H1 (cell line): ENCODE results near the gene KAT8. TPM values are rescaled to one million over a fixed set of nuclear protein-coding genes. Genes with fewer than 3 reads are reported as not detected.

Experiments
- CTCF ChIA-PET: fragments of 300-600 bp; sonication (Branson Sonifier 250); formaldehyde crosslinking; loops from one replicate; lab custom pipeline; 2021; ENCODE audit not compliant: partially characterized antibody; lab: Charles Lee
- POLR2A ChIA-PET: fragments of 300-600 bp; sonication (Branson Sonifier 250); formaldehyde crosslinking; loops from one replicate; lab custom pipeline; 2021; ENCODE audit warnings: inconsistent platforms; ENCODE audit not compliant: partially characterized antibody; lab: Charles Lee
- DNase-seq, 2 experiments: peaks; one replicate each; pipeline versions ENCODE4 v3.0.0 to v3.0.0-alpha.2; 2010 to 2022; ENCODE audit warnings: low spot score in 2 of 2, low read depth in 1 of 2, mixed read lengths in 1 of 2
- FAIRE-seq: peaks from 2 replicates; lab custom pipeline; 2011; peaks lifted over from hg19 to GRCh38; lab: Jason Lieb, UNC
- H2AFZ ChIP-seq: 2 replicates; pipeline ENCODE4 v1.8.1; 2012; ENCODE audit warnings: low read length, inconsistent platforms
- H2AK5ac ChIP-seq: 2 replicates; pipeline ENCODE4 v1.6.1; 2013; ENCODE audit warnings: low read depth, low read length
- H2BK120ac ChIP-seq: replicated peaks from 2 replicates; pipeline ENCODE3; 2013; ENCODE audit warnings: low read depth, low read length, inconsistent platforms
- H2BK12ac ChIP-seq: 2 replicates; pipeline ENCODE4 v1.6.1; 2013; ENCODE audit warnings: low read depth, low read length
- H2BK15ac ChIP-seq: 2 replicates; pipeline ENCODE4 v1.6.1; 2013; ENCODE audit warnings: low read length
- H2BK20ac ChIP-seq: 2 replicates; pipeline ENCODE4 v1.6.1; 2013; ENCODE audit warnings: low read length
- H2BK5ac ChIP-seq: 2 replicates; pipeline ENCODE4 v1.6.1; 2013; ENCODE audit warnings: low read depth, low read length
- H3K14ac ChIP-seq: 2 replicates; pipeline ENCODE4 v1.6.1; 2013; ENCODE audit warnings: inconsistent platforms; ENCODE audit not compliant: insufficient read length
- H3K18ac ChIP-seq: 2 replicates; pipeline ENCODE4 v1.6.1; 2013; ENCODE audit warnings: low read length; ENCODE audit errors: extremely low read depth
- H3K23ac ChIP-seq: 2 replicates; pipeline ENCODE4 v1.6.1; 2013; ENCODE audit warnings: inconsistent platforms; ENCODE audit not compliant: insufficient read length
- H3K23me2 ChIP-seq: 2 replicates; pipeline ENCODE4 v1.6.1; 2013; ENCODE audit warnings: low read depth, low read length
- H3K27ac ChIP-seq: 2 replicates; pipeline ENCODE4 v1.6.1; 2011; ENCODE audit warnings: low read depth, low read length, inconsistent platforms
- H3K27me3 ChIP-seq, 4 experiments: replicated peaks in 1 of 4; 1 replicate in 1 of 4; 2 replicates in 3 of 4; pipeline versions ENCODE4 v1.6.1 to v1.8.1; 2011 to 2013; ENCODE audit warnings: low read length in 3 of 4, mild to moderate bottlenecking in 3 of 4, inconsistent platforms in 2 of 4, mixed read lengths in 2 of 4, moderate library complexity in 1 of 4; ENCODE audit not compliant: control insufficient read depth in 3 of 4, insufficient read depth in 3 of 4; ENCODE audit errors: extremely low read depth in 1 of 4
- H3K36me3 ChIP-seq, 4 experiments: 2 replicates each; pipeline versions ENCODE4 v1.6.1 to v1.8.1; 2011 to 2013; ENCODE audit warnings: mild to moderate bottlenecking in 4 of 4, low read length in 3 of 4, moderate library complexity in 2 of 4, control low read depth in 1 of 4, inconsistent platforms in 1 of 4; ENCODE audit not compliant: insufficient read depth in 4 of 4, control insufficient read depth in 2 of 4
- H3K4ac ChIP-seq: replicated peaks from 2 replicates; pipeline ENCODE3; 2013; ENCODE audit warnings: low read length, low read depth, mixed read lengths, inconsistent platforms; ENCODE audit not compliant: insufficient read length
- H3K4me1 ChIP-seq, 4 experiments: replicated peaks in 1 of 4; 1 replicate in 1 of 4; 2 replicates in 3 of 4; pipeline versions ENCODE4 v1.6.1 to v1.8.1; 2011 to 2013; ENCODE audit warnings: low read length in 3 of 4, inconsistent platforms in 2 of 4, mixed read lengths in 1 of 4; ENCODE audit not compliant: insufficient read depth in 4 of 4, control insufficient read depth in 3 of 4
- H3K4me2 ChIP-seq, 2 experiments: 2 replicates each; pipeline versions ENCODE4 v1.6.1 to v1.8.1; 2011 to 2013; ENCODE audit warnings: low read depth in 2 of 2, low read length in 2 of 2, control low read depth in 1 of 2, inconsistent platforms in 1 of 2, mild to moderate bottlenecking in 1 of 2; ENCODE audit not compliant: insufficient read depth in 1 of 2
- H3K4me3 ChIP-seq, 4 experiments: fragments of 200-600, 300-600 bp in 1 of 4; sonication (generic), shearing (Covaris generic), sonication (Bioruptor Twin) in 1 of 4; 2 replicates each; pipeline versions ENCODE4 v1.5.1 to v1.8.1; 2011 to 2016; ENCODE audit warnings: low read length in 4 of 4, low read depth in 3 of 4, control low read depth in 2 of 4, inconsistent platforms in 2 of 4, mild to moderate bottlenecking in 2 of 4, mixed read lengths in 1 of 4, moderate library complexity in 1 of 4; ENCODE audit not compliant: insufficient read depth in 2 of 4; ENCODE audit errors: extremely low read depth in 1 of 4
- H3K56ac ChIP-seq: replicated peaks from 2 replicates; pipeline ENCODE3; 2013; ENCODE audit warnings: low read depth, mild to moderate bottlenecking, mixed read lengths, low read length, inconsistent platforms; ENCODE audit not compliant: insufficient read length
- H3K79me1 ChIP-seq: 2 replicates; pipeline ENCODE4 v1.6.1; 2013; ENCODE audit warnings: low read depth, low read length, control low read depth
- H3K79me2 ChIP-seq, 2 experiments: 2 replicates each; pipeline versions ENCODE4 v1.6.1 to v1.8.1; 2012 to 2013; ENCODE audit warnings: low read length in 2 of 2, mild to moderate bottlenecking in 2 of 2, inconsistent platforms in 1 of 2; ENCODE audit not compliant: insufficient read depth in 2 of 2, control insufficient read depth in 1 of 2
- H3K9ac ChIP-seq, 4 experiments: replicated peaks in 1 of 4; 1 replicate in 1 of 4; 2 replicates in 3 of 4; pipeline versions ENCODE4 v1.6.1 to v1.8.1; 2011 to 2013; ENCODE audit warnings: low read depth in 3 of 4, low read length in 3 of 4, control low read depth in 2 of 4, mild to moderate bottlenecking in 2 of 4, moderate library complexity in 2 of 4, inconsistent platforms in 1 of 4; ENCODE audit errors: extremely low read depth in 1 of 4
- H3K9me3 ChIP-seq, 2 experiments: 2 replicates each; pipeline versions ENCODE4 v1.6.1 to v1.8.1; 2012 to 2013; ENCODE audit warnings: mild to moderate bottlenecking in 2 of 2, moderate library complexity in 2 of 2, control low read depth in 1 of 2, inconsistent platforms in 1 of 2, low read depth in 1 of 2, low read length in 1 of 2, mixed read lengths in 1 of 2; ENCODE audit not compliant: insufficient read depth in 2 of 2
- H4K20me1 ChIP-seq, 2 experiments: replicated peaks in 1 of 2; 2 replicates each; pipeline versions ENCODE3 to v1.8.1; 2011 to 2013; ENCODE audit warnings: inconsistent platforms in 2 of 2, low read length in 2 of 2, mild to moderate bottlenecking in 1 of 2; ENCODE audit not compliant: insufficient read depth in 2 of 2, control insufficient read depth in 1 of 2
- H4K5ac ChIP-seq: 2 replicates; pipeline ENCODE4 v1.6.1; 2013; ENCODE audit warnings: low read length, low read depth, mixed read lengths, inconsistent platforms; ENCODE audit not compliant: insufficient read length
- H4K8ac ChIP-seq: 2 replicates; pipeline ENCODE4 v1.8.0; 2013; ENCODE audit warnings: mild to moderate bottlenecking, moderate library complexity, low read length, inconsistent platforms; ENCODE audit not compliant: insufficient read depth; ENCODE audit errors: extremely low read depth
- H4K91ac ChIP-seq: replicated peaks from 2 replicates; pipeline ENCODE3; 2013; ENCODE audit warnings: low read length, mixed read lengths, inconsistent platforms; ENCODE audit not compliant: insufficient read length
- BCL11A ChIP-seq, 2 experiments: IDR thresholded peaks; one replicate each; pipeline ENCODE4 v1.6.1; 2011; ENCODE audit warnings: low read depth in 2 of 2, low read length in 2 of 2, mild to moderate bottlenecking in 2 of 2
- E2F6 ChIP-seq: IDR thresholded peaks from 2 replicates; pipeline ENCODE4 v1.6.1; 2012; ENCODE audit warnings: inconsistent platforms
- GABPA ChIP-seq: IDR thresholded peaks from 2 replicates; pipeline ENCODE4 v1.6.1; 2011; ENCODE audit warnings: mild to moderate bottlenecking, low read length, moderate library complexity, borderline replicate concordance; ENCODE audit not compliant: insufficient read depth
- HDAC6 ChIP-seq: IDR thresholded peaks from one replicate; pipeline ENCODE4 v1.7.1; 2012; ENCODE audit warnings: low read depth, mild to moderate bottlenecking, inconsistent platforms, low read length, moderate library complexity
- KDM5A ChIP-seq: fragments of 200-600 bp; IDR thresholded peaks from 2 replicates; pipeline ENCODE4 v1.7.1; 2012; ENCODE audit warnings: mild to moderate bottlenecking, low read length, inconsistent platforms, mixed read lengths
- WGBS, 2 experiments: shearing (Covaris generic) in 1 of 2; methylation state at CpG; one replicate each; pipeline versions ENCODE4 v1.1.6 to v1.1.7; 2013 to 2015; ENCODE audit warnings: low lambda C conversion rate in 2 of 2, mixed read lengths in 2 of 2, inconsistent platforms in 1 of 2, low coverage in 1 of 2, missing lambda C conversion rate in 1 of 2; ENCODE audit not compliant: insufficient replicate concordance in 2 of 2, insufficient coverage in 1 of 2, insufficient read length in 1 of 2; ENCODE audit errors: extremely low coverage in 1 of 2, missing lambda C conversion rate in 1 of 2; 5-methylcytosine and 5-hydroxymethylcytosine counted together
- polyA plus RNA-seq, 7 experiments: library from polyadenylated mRNA; depleted of rRNA in 3 of 7; stranded (reverse) in 5 of 7; unstranded in 2 of 7; fragments of >200 nt in 5 of 7; fragments of 200-250 nt in 2 of 7; gene quantifications; 1 replicate in 5 of 7; 2 replicates in 1 of 7; 4 replicates in 1 of 7; pipeline versions ENCODE4 v1.2.1 to v1.2.3, GENCODE V29; 2011 to 2013; ENCODE audit warnings: missing spikeins in 2 of 7, mixed read lengths in 2 of 7
- total RNA-seq: library from RNA; stranded (reverse); fragmentation: NEBNext Ultra II Directional; extraction: Animal tissue kit (Norgen Biotek cat#: 25700); gene quantifications from 2 replicates; pipeline ENCODE4 v1.2.1, GENCODE V29; 2021

Gene KAT8
- total and polyA plus RNA-seq, 2 of the 8 experiments (the other 6 are each of a cell fraction or from before 2014, with no cell fraction given): 52.6 to 61.6 TPM

- Histone ChIP-seq H3K23ac (no peak overlapping the region), H4K8ac (peak overlapping the region; percentile 46; the same call in 1 of the 2 replicates), H3K79me1 (peaks cover 7% of the 10 kb centered on the region; the same call in 1 of the 2 replicates), H3K9ac (no peak overlapping the region), H3K18ac (no peak overlapping the region), H3K4me1 (peaks cover 0 to 1% (median 0%) of the 10 kb centered on the region in 4 experiments; a peak in 2 of 7 replicates), H3K4ac (no peak overlapping the region), H2BK20ac (no peak overlapping the region), H2AK5ac (no peak overlapping the region), H2BK15ac (no peak overlapping the region), H4K5ac (no peak overlapping the region), H3K14ac (no peak overlapping the region), H4K20me1 (peaks cover 8 to 30% of the 10 kb centered on the region in 2 experiments), H3K79me2 (peaks cover 6 to 48% of the 10 kb centered on the region in 2 experiments), H3K27ac (no peak overlapping the region), H3K4me3 (no peak overlapping the region), H3K9me3 (no peaks in the 10 kb centered on the region), H3K56ac (no peak overlapping the region), H2AFZ (no peak overlapping the region)
- no peak for DNase-seq
- CTCF ChIA-PET: interaction anchor here (0.6 to 2.1 kb wide), 5 partner anchors 15 to 91 kb away, joined by 3 to 10 read pairs (median 3); no protein-coding TSS in a partner anchor
- no peak for TF ChIP-seq E2F6
- no peak for TF ChIP-seq GABPA
- no peak for TF ChIP-seq KDM5A
- TF ChIP-seq BCL11A (IDR thresholded peaks at IDR 0.05; ENCODE audit: low read depth in 2 of 2, low read length in 2 of 2): no peak
- TF ChIP-seq HDAC6: no peak
- TF ChIP-seq, all 59 proteins: peak for 0
- no peak for FAIRE-seq
- POLR2A ChIA-PET: interaction anchor here (0.9 to 4.9 kb wide), 4 partner anchors 9 to 92 kb away, joined by 3 to 26 read pairs (median 5); partner anchors contain the start of genes HSD3B7 and VKORC1
- no peak overlapping the region for H2BK12ac ChIP-seq
- H3K27me3 ChIP-seq: no peaks in the 10 kb centered on the region
- H3K36me3 ChIP-seq: peaks cover 5 to 48% (median 28%) of the 10 kb centered on the region in 4 experiments; a peak in 7 of 8 replicates
- peaks cover 7% of the 10 kb centered on the region; the same call in 1 of the 2 replicates for H3K23me2 ChIP-seq
- H2BK120ac ChIP-seq: no peak overlapping the region
- WGBS, 2 experiments: 95% methylated on average over 13 of the region's 13 CpGs; no CpG with 5 or more reads in 1 of the 2 experiments
- H4K91ac ChIP-seq: no peak overlapping the region
- H2BK5ac ChIP-seq: no peak overlapping the region
- H3K4me2 ChIP-seq: no peak overlapping the region
Observed at GRCh38 chr16:31077024-31077423, 40.4 kb upstream of the KAT8 start.
